Prostate gland (tissue), 2 donors: ENCODE data around the gene ASXL3.

ENCODE experiments used
- POLR2AphosphoS5 ChIP-seq: sonication (generic); formaldehyde crosslinking; IDR thresholded peaks from one replicate; pipeline ENCODE4 v1.6.1; 2017; ENCODE audit warnings: antibody characterized with exemption
- TF ChIP-seq, protein P1 (sequence below), 4 experiments: fragments of 200-600 bp in 2 of 4; fragments of 450-650 bp in 2 of 4; sonication (generic) in 2 of 4; IDR thresholded peaks; 1 replicate in 3 of 4; 2 replicates in 1 of 4; pipeline ENCODE4 v1.5.1; 2016 to 2019; ENCODE audit warnings: antibody characterized with exemption in 4 of 4, mild to moderate bottlenecking in 2 of 4, moderate library complexity in 2 of 4

DNA sequence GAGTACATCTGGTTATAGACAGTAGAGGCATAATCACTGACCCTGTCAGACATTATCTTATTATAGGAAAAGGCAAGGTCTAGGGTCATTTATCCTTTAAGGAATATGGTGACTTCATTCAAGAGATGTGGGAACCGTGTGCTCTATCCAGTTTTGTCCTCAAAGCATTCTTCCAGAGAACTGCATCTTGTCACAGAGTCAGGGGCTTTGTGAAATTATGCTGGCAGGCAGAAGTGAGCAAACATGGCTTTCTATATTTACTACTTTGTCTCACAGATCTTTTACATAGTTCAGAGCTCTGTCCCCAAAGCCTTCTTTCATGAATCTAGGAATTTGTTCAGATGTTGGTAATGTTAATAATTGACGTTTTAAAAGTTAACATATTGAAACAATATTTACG lies 177.4 kb downstream of the ASXL3 start:
- TF ChIP-seq, protein P1, sequence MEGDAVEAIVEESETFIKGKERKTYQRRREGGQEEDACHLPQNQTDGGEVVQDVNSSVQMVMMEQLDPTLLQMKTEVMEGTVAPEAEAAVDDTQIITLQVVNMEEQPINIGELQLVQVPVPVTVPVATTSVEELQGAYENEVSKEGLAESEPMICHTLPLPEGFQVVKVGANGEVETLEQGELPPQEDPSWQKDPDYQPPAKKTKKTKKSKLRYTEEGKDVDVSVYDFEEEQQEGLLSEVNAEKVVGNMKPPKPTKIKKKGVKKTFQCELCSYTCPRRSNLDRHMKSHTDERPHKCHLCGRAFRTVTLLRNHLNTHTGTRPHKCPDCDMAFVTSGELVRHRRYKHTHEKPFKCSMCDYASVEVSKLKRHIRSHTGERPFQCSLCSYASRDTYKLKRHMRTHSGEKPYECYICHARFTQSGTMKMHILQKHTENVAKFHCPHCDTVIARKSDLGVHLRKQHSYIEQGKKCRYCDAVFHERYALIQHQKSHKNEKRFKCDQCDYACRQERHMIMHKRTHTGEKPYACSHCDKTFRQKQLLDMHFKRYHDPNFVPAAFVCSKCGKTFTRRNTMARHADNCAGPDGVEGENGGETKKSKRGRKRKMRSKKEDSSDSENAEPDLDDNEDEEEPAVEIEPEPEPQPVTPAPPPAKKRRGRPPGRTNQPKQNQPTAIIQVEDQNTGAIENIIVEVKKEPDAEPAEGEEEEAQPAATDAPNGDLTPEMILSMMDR (IDR thresholded peaks at IDR 0.05), result no peak
- no peak for TF ChIP-seq POLR2AphosphoS5
